GM18526 (cell line): ENCODE measurements around the gene SLC27A3.

Source experiments
- POLR2A ChIP-seq: IDR thresholded peaks from 3 replicates; pipeline ENCODE4 v1.6.1; 2011; ENCODE audit not compliant: insufficient read length; ENCODE audit errors: extremely low read depth

SLC27A3 gene

DNA sequence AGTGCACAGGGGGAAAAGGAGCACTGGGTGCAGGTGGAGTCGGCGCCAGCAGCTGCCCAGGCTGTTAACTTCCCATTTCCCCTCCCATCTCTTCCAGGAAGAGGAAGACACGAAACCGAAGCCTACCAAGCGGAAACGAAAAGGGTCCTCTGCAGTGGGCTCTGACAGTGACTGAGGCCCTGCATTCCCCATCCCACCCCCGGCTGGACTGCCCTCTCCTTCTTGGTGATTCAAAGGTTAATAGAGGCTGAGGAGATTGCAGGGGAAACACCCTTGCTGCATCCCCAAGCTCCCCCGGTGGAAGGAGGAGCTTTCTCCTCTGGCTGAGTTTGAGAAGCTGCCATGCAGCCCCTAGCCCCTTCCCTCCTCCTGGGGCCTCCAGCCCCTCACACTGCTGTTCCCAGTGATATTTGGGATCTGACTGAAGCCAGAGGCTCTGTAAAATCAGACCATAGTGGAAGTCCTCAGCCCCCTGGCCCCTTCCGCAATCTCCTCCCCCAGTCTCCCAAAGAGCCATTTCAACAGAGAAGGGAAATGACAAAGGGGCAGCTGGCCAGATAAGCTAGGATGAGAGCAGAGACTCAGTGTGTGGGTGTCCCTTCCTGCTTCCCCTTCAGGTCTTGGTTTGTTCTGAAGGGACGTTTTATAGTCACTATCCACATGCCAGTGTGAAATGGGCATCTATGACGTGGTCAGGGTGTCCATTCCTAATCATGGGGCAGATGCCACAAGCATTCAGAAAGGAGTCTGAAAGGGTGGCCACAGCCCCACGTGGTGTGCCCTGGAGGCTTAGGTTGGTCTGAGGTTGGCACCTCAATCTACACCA lies 1.9 kb upstream of the SLC27A3 start:
- no peak for TF ChIP-seq POLR2A

- TF ChIP-seq POLR2A, result no peak
Measured at GRCh38 chr1:153774026-153774595, 1.1 kb upstream of the SLC27A3 start.

GRCh38 chr1:153775458-153776327 lies 486 bp downstream of the SLC27A3 start:
- TF ChIP-seq POLR2A, result peak; percentile 38

- no peak for TF ChIP-seq POLR2A
Measured at GRCh38 chr1:153776352-153776751, 1.1 kb downstream of the SLC27A3 start.

DNA sequence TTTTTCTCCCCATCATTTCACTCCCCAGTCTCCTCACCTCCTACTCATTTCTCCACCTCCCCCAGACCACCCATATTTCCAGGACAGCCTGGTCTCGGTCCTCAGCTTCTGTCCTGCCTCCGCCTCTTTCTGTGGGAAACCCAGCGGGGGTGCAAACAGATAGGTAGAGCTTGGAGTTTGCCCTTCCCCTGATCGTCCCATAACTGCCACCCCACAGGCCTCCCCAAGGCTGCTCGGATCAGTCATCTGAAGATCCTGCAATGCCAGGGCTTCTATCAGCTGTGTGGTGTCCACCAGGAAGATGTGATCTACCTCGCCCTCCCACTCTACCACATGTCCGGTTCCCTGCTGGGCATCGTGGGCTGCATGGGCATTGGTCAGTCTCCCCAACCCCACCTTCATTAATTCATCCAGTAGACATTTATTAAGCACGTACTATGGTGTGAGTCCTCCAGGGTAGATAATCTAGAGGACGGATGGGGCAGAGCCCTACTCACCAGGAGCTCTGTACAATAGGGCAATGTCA lies 1.7 kb downstream of the SLC27A3 start:
- no peak for TF ChIP-seq POLR2A

DNA sequence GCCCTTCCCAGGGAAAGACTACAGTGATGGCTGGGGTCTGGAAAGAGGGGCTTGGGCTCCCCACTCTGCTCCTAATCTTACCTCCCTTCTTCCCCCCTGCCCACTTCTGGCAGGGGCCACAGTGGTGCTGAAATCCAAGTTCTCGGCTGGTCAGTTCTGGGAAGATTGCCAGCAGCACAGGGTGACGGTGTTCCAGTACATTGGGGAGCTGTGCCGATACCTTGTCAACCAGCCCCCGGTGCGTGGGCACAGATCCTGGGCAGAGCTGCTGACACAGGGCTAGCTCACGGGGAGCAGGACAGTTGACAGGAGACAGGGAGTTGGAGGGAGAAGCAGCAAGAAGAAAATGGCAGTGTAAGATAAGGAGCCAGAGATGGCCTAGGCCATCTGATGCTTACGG lies 2.4 kb downstream of the SLC27A3 start:
- TF ChIP-seq POLR2A, result no peak

DNA sequence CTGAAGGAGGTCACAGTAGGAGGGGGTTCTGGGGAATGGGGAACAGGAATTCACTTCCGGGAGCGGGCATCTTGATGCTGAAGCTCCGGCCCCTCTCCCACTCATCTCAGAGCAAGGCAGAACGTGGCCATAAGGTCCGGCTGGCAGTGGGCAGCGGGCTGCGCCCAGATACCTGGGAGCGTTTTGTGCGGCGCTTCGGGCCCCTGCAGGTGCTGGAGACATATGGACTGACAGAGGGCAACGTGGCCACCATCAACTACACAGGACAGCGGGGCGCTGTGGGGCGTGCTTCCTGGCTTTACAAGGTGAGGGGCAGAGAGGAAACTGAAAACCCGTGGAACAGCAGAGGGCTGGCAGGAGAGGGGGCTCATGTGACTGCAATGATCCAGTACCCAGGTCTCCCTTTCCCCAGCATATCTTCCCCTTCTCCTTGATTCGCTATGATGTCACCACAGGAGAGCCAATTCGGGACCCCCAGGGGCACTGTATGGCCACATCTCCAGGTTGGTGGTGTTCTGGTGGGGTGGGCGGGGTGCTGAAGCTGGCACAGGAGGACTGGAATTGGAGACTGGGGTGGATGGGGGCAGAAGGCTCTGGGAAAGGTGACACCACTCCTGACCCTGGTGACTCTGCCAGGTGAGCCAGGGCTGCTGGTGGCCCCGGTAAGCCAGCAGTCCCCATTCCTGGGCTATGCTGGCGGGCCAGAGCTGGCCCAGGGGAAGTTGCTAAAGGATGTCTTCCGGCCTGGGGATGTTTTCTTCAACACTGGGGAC lies 3.0 kb downstream of the SLC27A3 start:
- TF ChIP-seq POLR2A, result no peak

DNA sequence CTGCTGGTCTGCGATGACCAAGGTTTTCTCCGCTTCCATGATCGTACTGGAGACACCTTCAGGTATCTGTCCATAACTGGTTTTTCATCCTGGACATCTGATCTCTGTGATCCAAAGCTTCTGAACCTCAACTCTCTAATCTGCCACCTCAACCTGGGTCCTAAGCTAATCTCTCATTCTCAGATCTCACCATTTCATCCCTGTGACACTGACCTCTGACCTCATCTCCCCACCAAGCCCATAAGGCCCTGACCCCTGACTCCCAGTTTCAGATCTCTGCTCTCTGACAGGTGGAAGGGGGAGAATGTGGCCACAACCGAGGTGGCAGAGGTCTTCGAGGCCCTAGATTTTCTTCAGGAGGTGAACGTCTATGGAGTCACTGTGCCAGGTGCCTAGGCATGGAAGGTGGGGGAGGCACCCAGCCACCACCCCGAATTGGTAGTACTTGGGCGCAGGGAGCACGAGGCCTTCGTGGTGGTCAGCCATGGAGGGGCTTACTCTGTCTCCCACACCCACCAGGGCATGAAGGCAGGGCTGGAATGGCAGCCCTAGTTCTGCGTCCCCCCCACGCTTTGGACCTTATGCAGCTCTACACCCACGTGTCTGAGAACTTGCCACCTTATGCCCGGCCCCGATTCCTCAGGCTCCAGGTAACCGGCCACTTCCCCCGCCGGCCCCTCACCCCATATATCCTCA lies 3.8 kb downstream of the SLC27A3 start:
- TF ChIP-seq POLR2A, result no peak

DNA sequence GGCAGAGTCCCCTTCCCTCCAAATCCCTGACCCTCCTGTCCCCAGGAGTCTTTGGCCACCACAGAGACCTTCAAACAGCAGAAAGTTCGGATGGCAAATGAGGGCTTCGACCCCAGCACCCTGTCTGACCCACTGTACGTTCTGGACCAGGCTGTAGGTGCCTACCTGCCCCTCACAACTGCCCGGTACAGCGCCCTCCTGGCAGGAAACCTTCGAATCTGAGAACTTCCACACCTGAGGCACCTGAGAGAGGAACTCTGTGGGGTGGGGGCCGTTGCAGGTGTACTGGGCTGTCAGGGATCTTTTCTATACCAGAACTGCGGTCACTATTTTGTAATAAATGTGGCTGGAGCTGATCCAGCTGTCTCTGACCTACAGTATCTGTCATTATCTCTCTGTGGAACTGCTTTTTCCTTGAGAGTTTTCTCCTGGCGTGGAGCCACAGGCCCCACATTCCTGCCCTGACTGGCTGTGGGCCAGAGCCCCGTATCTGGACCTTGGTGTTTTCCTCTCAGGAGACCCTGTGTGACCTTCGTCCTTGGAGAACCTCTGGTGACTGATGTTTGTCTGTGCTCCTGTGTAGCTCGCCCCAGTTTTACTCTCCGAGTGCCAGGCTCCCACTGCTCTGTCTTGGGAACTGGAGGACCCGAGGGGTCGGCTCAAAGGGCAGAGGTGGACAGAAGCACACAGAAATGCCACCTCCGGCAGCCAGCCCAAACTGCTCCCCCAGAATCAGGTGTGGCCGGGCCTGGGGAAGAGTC lies 4.8 kb downstream of the SLC27A3 start:
- TF ChIP-seq POLR2A, result no peak

DNA sequence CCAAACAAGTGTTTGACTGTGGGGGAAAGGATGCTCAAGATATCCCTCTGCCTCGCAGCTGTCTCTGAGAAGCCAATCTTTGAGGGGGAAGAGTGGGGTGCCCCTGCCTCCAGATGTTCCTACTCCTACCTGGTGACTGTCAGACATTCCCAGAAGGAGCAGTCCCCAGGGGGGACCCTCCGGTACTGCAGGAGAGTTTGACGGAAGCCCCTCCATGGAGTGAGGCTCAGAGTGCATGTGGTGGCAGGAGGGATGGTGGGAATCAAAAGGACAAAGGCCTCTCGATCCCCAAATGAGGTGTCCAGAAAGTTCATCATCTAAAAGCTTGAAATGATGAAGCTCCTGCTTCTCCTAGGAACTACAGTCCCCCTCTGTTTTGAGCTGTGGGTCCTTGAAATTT lies 5.3 kb downstream of the SLC27A3 start:
- TF ChIP-seq POLR2A, result no peak

GRCh38 chr1:153783233-153784190 lies 8.3 kb downstream of the SLC27A3 start:
- peak; percentile 96 for TF ChIP-seq POLR2A

GRCh38 chr1:153786038-153786790 lies 11.0 kb downstream of the SLC27A3 start:
- TF ChIP-seq POLR2A, result no peak
